Endothelial cell (in vitro differentiated cells): Measurements from ENCODE around the gene MGARP. TPM values are rescaled to one million over a fixed set of nuclear protein-coding genes. Genes with fewer than 3 reads are reported as not detected.
"Not testable (repeated sequence)": the region's sequence is repeated elsewhere in the genome, so short reads cannot be mapped to it uniquely, and the experiment has no call there.

ENCODE experiments used
- DNase-seq: peaks from one replicate; pipeline ENCODE4 v3.0.0; 2021; ENCODE audit warnings: low spot score
- H3K27ac Mint-ChIP-seq: one replicate; pipeline ENCODE4 v1.8.0; 2021; ENCODE audit warnings: mixed read lengths, inconsistent platforms; ENCODE audit not compliant: unreplicated experiment
- H3K27me3 Mint-ChIP-seq: one replicate; pipeline ENCODE4 v1.8.0; 2021; ENCODE audit warnings: mild to moderate bottlenecking, moderate library complexity, mixed read lengths, inconsistent platforms; ENCODE audit not compliant: unreplicated experiment
- H3K36me3 Mint-ChIP-seq: one replicate; pipeline ENCODE4 v1.8.0; 2021; ENCODE audit warnings: mild to moderate bottlenecking, low read depth, mixed read lengths, inconsistent platforms; ENCODE audit not compliant: unreplicated experiment
- H3K4me1 Mint-ChIP-seq: one replicate; pipeline ENCODE4 v1.8.0; 2021; ENCODE audit warnings: mild to moderate bottlenecking, mixed read lengths, inconsistent platforms; ENCODE audit not compliant: unreplicated experiment
- H3K4me3 Mint-ChIP-seq: one replicate; pipeline ENCODE4 v1.8.0; 2021; ENCODE audit warnings: mild to moderate bottlenecking, mixed read lengths, inconsistent platforms; ENCODE audit not compliant: unreplicated experiment
- H3K9me3 Mint-ChIP-seq: one replicate; pipeline ENCODE4 v1.8.0; 2021; ENCODE audit warnings: mixed read lengths, inconsistent platforms; ENCODE audit not compliant: unreplicated experiment
- CTCF ChIP-seq: fragments of 200-600 bp; sonication (generic); IDR thresholded peaks from one replicate; pipeline ENCODE4 v1.5.0; 2021; ENCODE audit warnings: antibody characterized with exemption; ENCODE audit not compliant: unreplicated experiment
- total RNA-seq: library from RNA; stranded (reverse); fragmentation: NEBNext Ultra II Directional; extraction: Animal tissue kit (Norgen Biotek cat#: 25700); gene quantifications from one replicate; pipeline ENCODE4 v1.2.1, GENCODE V29; 2021; ENCODE audit not compliant: unreplicated experiment

The MGARP gene
- total RNA-seq, 1 donor from 2014 or later = not detected

GRCh38 chr4:139267301-139267700, 12.7 kb downstream of the MGARP start:
- Mint-ChIP-seq H3K4me1 (no peaks in the 10 kb centered on the region), H3K27ac (no peak overlapping the region), H3K36me3 (no peaks in the 10 kb centered on the region), H3K9me3 (no peaks in the 10 kb centered on the region), H3K27me3 (no peaks in the 10 kb centered on the region), H3K4me3 (no peak overlapping the region)
- no peak for DNase-seq
- TF ChIP-seq CTCF = no peak

- Mint-ChIP-seq H3K36me3 (no peaks in the 10 kb centered on the region), H3K4me1 (no peaks in the 10 kb centered on the region), H3K27me3 (peaks cover under 1% of the 10 kb centered on the region), H3K9me3 (no peaks in the 10 kb centered on the region), H3K4me3 (no peak overlapping the region), H3K27ac (no peak overlapping the region)
- no peak for DNase-seq
- no peak for TF ChIP-seq CTCF
Measured at GRCh38 chr4:139266583-139267257, 13.3 kb downstream of the MGARP start.

GRCh38 chr4:139266208-139266582, 13.8 kb downstream of the MGARP start:
- DNase-seq = no peak
- H3K27me3 Mint-ChIP-seq = peaks cover 3% of the 10 kb centered on the region
- no peak for TF ChIP-seq CTCF
- no peaks in the 10 kb centered on the region for H3K9me3 Mint-ChIP-seq
- no peaks in the 10 kb centered on the region for H3K4me1 Mint-ChIP-seq
- no peaks in the 10 kb centered on the region for H3K36me3 Mint-ChIP-seq
- no peak overlapping the region for H3K27ac Mint-ChIP-seq
- no peak overlapping the region for H3K4me3 Mint-ChIP-seq

- DNase-seq = no peak
- H3K9me3 Mint-ChIP-seq = no peaks in the 10 kb centered on the region
- no peaks in the 10 kb centered on the region for H3K4me1 Mint-ChIP-seq
- H3K27ac Mint-ChIP-seq = no peak overlapping the region
- no peak for TF ChIP-seq CTCF
- no peak overlapping the region for H3K4me3 Mint-ChIP-seq
- H3K36me3 Mint-ChIP-seq = no peaks in the 10 kb centered on the region
- H3K27me3 Mint-ChIP-seq = peaks cover 3% of the 10 kb centered on the region
Measured at GRCh38 chr4:139265654-139266053, 14.4 kb downstream of the MGARP start.

GRCh38 chr4:139256349-139256748, 23.7 kb downstream of the MGARP start:
- Mint-ChIP-seq H3K4me1 (peaks cover 2% of the 10 kb centered on the region), H3K4me3 (no peak overlapping the region), H3K9me3 (no peaks in the 10 kb centered on the region), H3K27ac (no peak overlapping the region), H3K36me3 (no peaks in the 10 kb centered on the region), H3K27me3 (peaks cover 5% of the 10 kb centered on the region)
- TF ChIP-seq CTCF = no peak
- DNase-seq = no peak

- not testable (repeated sequence) for H3K9me3 Mint-ChIP-seq, H3K4me3 Mint-ChIP-seq, H3K27me3 Mint-ChIP-seq, H3K4me1 Mint-ChIP-seq, DNase-seq, H3K36me3 Mint-ChIP-seq, H3K27ac Mint-ChIP-seq
Measured at GRCh38 chr4:139255581-139255980, 24.4 kb downstream of the MGARP start.
